CD14-positive monocyte (primary cell): ENCODE measurements around the gene DLGAP1. TPM values are rescaled to one million over a fixed set of nuclear protein-coding genes. Genes with fewer than 3 reads are reported as not detected.

Experiments
- DNase-seq, 3 donors: peaks; one replicate each; pipeline ENCODE4 v3.0.0-alpha.2; 2011 to 2022
- H2AFZ ChIP-seq: 2 replicates; pipeline ENCODE4 v1.6.0; 2012; ENCODE audit warnings: mild to moderate bottlenecking, low read depth, low read length, inconsistent platforms; ENCODE audit not compliant: insufficient read depth, poor library complexity, severe bottlenecking
- H3K27ac ChIP-seq, 2 donors: 1 replicate in 1 of 2; 2 replicates in 1 of 2; pipeline ENCODE4 v1.5.1; 2012 to 2013; ENCODE audit warnings: low read length in 2 of 2, control low read depth in 1 of 2, inconsistent platforms in 1 of 2, low read depth in 1 of 2, mild to moderate bottlenecking in 1 of 2
- H3K27me3 ChIP-seq, 2 donors: one replicate each; pipeline versions ENCODE4 v1.6.0 to v1.6.1; 2011 to 2013; ENCODE audit warnings: low read length in 2 of 2; ENCODE audit not compliant: control insufficient read depth in 2 of 2, insufficient read depth in 2 of 2
- H3K36me3 ChIP-seq, 2 donors: replicated peaks in 1 of 2; 1 replicate in 1 of 2; 2 replicates in 1 of 2; pipeline versions ENCODE4 v1.5.1 to v1.6.1; 2012 to 2013; ENCODE audit warnings: low read length in 2 of 2, control low read depth in 1 of 2, inconsistent platforms in 1 of 2, mild to moderate bottlenecking in 1 of 2; ENCODE audit not compliant: insufficient read depth in 2 of 2, control insufficient read depth in 1 of 2
- H3K4me1 ChIP-seq, 2 donors: 1 replicate in 1 of 2; 2 replicates in 1 of 2; pipeline versions ENCODE4 v1.5.1 to v1.6.1; 2012 to 2013; ENCODE audit warnings: low read length in 2 of 2, control low read depth in 1 of 2, inconsistent platforms in 1 of 2, mild to moderate bottlenecking in 1 of 2, moderate library complexity in 1 of 2; ENCODE audit not compliant: insufficient read depth in 2 of 2, control insufficient read depth in 1 of 2
- H3K4me2 ChIP-seq: replicated peaks from 2 replicates; pipeline ENCODE3; 2012; ENCODE audit warnings: low read length, moderate library complexity, mild to moderate bottlenecking; ENCODE audit not compliant: poor library complexity, severe bottlenecking; ENCODE audit errors: extremely low read depth
- H3K4me3 ChIP-seq, 3 experiments: fragments of 200-600 bp in 1 of 3; sonication (generic) in 1 of 3; replicated peaks in 1 of 3; 1 replicate in 2 of 3; 2 replicates in 1 of 3; pipeline ENCODE4 v1.5.1; 2011 to 2013; ENCODE audit warnings: low read length in 3 of 3, mild to moderate bottlenecking in 3 of 3, control low read depth in 2 of 3, low read depth in 2 of 3, inconsistent platforms in 1 of 3, moderate library complexity in 1 of 3
- H3K79me2 ChIP-seq: 2 replicates; pipeline ENCODE4 v1.6.0; 2012; ENCODE audit warnings: mild to moderate bottlenecking, control low read depth, inconsistent platforms, low read length, moderate library complexity; ENCODE audit not compliant: insufficient read depth
- H3K9ac ChIP-seq: 2 replicates; pipeline ENCODE4 v1.6.0; 2017; ENCODE audit warnings: low read length, mild to moderate bottlenecking; ENCODE audit not compliant: insufficient read depth, poor library complexity, severe bottlenecking
- H3K9me3 ChIP-seq, 2 donors: replicated peaks in 1 of 2; 1 replicate in 1 of 2; 2 replicates in 1 of 2; pipeline versions ENCODE4 v1.5.1 to v1.6.1; 2012 to 2013; ENCODE audit warnings: low read length in 2 of 2, control low read depth in 1 of 2; ENCODE audit not compliant: control insufficient read depth in 1 of 2, insufficient read depth in 1 of 2
- H4K20me1 ChIP-seq: 2 replicates; pipeline ENCODE4 v1.6.0; 2012; ENCODE audit warnings: mild to moderate bottlenecking, low read length, control low read depth, moderate library complexity; ENCODE audit not compliant: insufficient read depth
- H3K27ac Mint-ChIP-seq, 7 donors: one replicate each; pipeline ENCODE4 v1.8.0; 2020; ENCODE audit warnings: mild to moderate bottlenecking in 7 of 7, mixed read lengths in 7 of 7, moderate library complexity in 6 of 7, inconsistent platforms in 2 of 7
- H3K27me3 Mint-ChIP-seq, 3 donors: one replicate each; pipeline ENCODE4 v1.8.0; 2021 to 2022; ENCODE audit warnings: low read depth in 3 of 3, mild to moderate bottlenecking in 3 of 3, mixed read lengths in 3 of 3, moderate library complexity in 3 of 3, inconsistent platforms in 1 of 3
- H3K36me3 Mint-ChIP-seq, 2 donors: one replicate each; pipeline ENCODE4 v1.8.0; 2020; ENCODE audit warnings: mixed read lengths in 2 of 2, inconsistent platforms in 1 of 2, mild to moderate bottlenecking in 1 of 2
- H3K4me1 Mint-ChIP-seq: one replicate; pipeline ENCODE4 v1.8.0; 2020; ENCODE audit warnings: mild to moderate bottlenecking, mixed read lengths
- H3K4me3 Mint-ChIP-seq, 2 donors: one replicate each; pipeline ENCODE4 v1.8.0; 2020; ENCODE audit warnings: mild to moderate bottlenecking in 2 of 2, mixed read lengths in 2 of 2, moderate library complexity in 1 of 2
- H3K9me3 Mint-ChIP-seq, 7 donors: one replicate each; pipeline ENCODE4 v1.8.0; 2020 to 2022; ENCODE audit warnings: mixed read lengths in 7 of 7, mild to moderate bottlenecking in 6 of 7, moderate library complexity in 6 of 7, inconsistent platforms in 2 of 7
- CTCF ChIP-seq: fragments of 200-600 bp; IDR thresholded peaks from one replicate; pipeline ENCODE4 v1.8.0; 2022; ENCODE audit warnings: antibody characterized with exemption, mild to moderate bottlenecking
- WGBS: methylation state at CpG from one replicate; pipeline ENCODE4 v1.1.5; 2013; ENCODE audit warnings: missing lambda C conversion rate; ENCODE audit not compliant: insufficient coverage; 5-methylcytosine and 5-hydroxymethylcytosine counted together
- intact Hi-C, 2 donors: fragments of 100-400 bp; cut with micrococcal nuclease; formaldehyde crosslinking; loops; one replicate each; pipeline versions ENCODE4 v1.15.0 to v1.15.1; 2023
- polyA plus RNA-seq, 3 donors: library from polyadenylated mRNA; depleted of rRNA in 1 of 3; unstranded in 2 of 3; stranded (reverse) in 1 of 3; fragments of 300-500 nt in 2 of 3; fragments of >200 nt in 1 of 3; fragmentation: Illumina TruSeq in 2 of 3; gene quantifications; 1 replicate in 2 of 3; 2 replicates in 1 of 3; pipeline ENCODE4 v1.2.3, GENCODE V29; 2012 to 2021

Gene DLGAP1
- polyA plus RNA-seq, 3 donors = 0.09 to 0.42 TPM; not detected in 1

GRCh38 chr18:3458952-3459853 is 995.9 kb downstream of the DLGAP1 start:
- Mint-ChIP-seq H3K36me3 (peaks cover 45 to 53% of the 10 kb centered on the region in 2 donors), H3K4me3 (no peak overlapping the region), H3K27me3 (no peaks in the 10 kb centered on the region), H3K27ac (peak overlapping the region in 1 of 7 donors; percentile 33), H3K4me1 (peaks cover 13% of the 10 kb centered on the region), H3K9me3 (peaks cover 0 to 6% (median 6%) of the 10 kb centered on the region in 7 donors)
- H3K27me3 ChIP-seq = no peaks in the 10 kb centered on the region
- no peak for TF ChIP-seq CTCF
- no peaks in the 10 kb centered on the region for H3K9me3 ChIP-seq
- H4K20me1 ChIP-seq = peaks cover 30% of the 10 kb centered on the region
- no peak overlapping the region for H3K4me3 ChIP-seq
- no peak overlapping the region for H3K9ac ChIP-seq
- intact Hi-C loops = loop anchor here (10.0 kb wide), 4 partner anchors 174 to 804 kb away; partner anchors contain the start of genes EMILIN2 (in 1 of the 2) and SMCHD1 (in 1 of the 2)
- no peak overlapping the region for H3K4me2 ChIP-seq
- no peak overlapping the region for H2AFZ ChIP-seq
- H3K79me2 ChIP-seq = peaks cover 16% of the 10 kb centered on the region
- no CpG with 5 or more reads among the region's 5 CpGs for WGBS
- no peak overlapping the region for H3K27ac ChIP-seq
- peak in 1 of 3 donors; percentile 44 for DNase-seq
- peaks cover 34 to 46% of the 10 kb centered on the region in 2 donors for H3K36me3 ChIP-seq
- H3K4me1 ChIP-seq = peaks cover under 1 to 5% of the 10 kb centered on the region in 2 donors

DNA sequence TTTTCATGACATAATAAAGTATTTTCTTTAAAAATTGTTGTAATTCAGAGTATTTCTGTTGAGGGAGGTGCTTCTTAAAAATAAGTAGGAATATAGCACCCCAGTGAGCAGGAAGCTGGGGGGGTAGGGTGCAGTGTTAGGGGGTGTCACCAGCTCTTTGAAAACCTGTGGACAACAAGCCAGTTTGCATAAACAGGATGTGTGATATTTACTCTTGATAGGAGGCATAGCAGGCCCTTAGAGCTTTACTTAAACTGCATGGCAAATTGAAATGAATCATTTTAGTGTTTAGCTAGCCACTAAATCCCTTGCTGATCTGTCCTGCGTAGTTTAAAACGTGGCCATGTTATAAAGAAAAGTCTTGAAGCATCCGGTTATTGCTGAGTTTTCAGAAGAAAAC is 996.7 kb downstream of the DLGAP1 start:
- Histone ChIP-seq H3K27me3 (no peaks in the 10 kb centered on the region), H3K79me2 (peaks cover 20% of the 10 kb centered on the region), H2AFZ (no peak overlapping the region), H3K36me3 (peaks cover 34 to 46% of the 10 kb centered on the region in 2 donors), H3K27ac (no peak overlapping the region), H3K4me3 (no peak overlapping the region), H4K20me1 (peaks cover 30% of the 10 kb centered on the region), H3K4me2 (no peak overlapping the region), H3K9me3 (no peaks in the 10 kb centered on the region), H3K9ac (no peak overlapping the region), H3K4me1 (peaks cover 8 to 14% of the 10 kb centered on the region in 2 donors)
- intact Hi-C loops = loop anchor here (10.0 kb wide), 4 partner anchors 174 to 804 kb away; partner anchors contain the start of genes EMILIN2 (in 1 of the 2) and SMCHD1 (in 1 of the 2)
- H3K36me3 Mint-ChIP-seq = peaks cover 45 to 53% of the 10 kb centered on the region in 2 donors
- H3K9me3 Mint-ChIP-seq = peaks cover 0 to 6% (median 6%) of the 10 kb centered on the region in 7 donors
- no peak overlapping the region for H3K4me3 Mint-ChIP-seq
- H3K4me1 Mint-ChIP-seq = peaks cover 16% of the 10 kb centered on the region
- no peak for DNase-seq
- 89% methylated on average over 3 of the region's 3 CpGs for WGBS
- no peaks in the 10 kb centered on the region for H3K27me3 Mint-ChIP-seq
- TF ChIP-seq CTCF = no peak
- no peak overlapping the region for H3K27ac Mint-ChIP-seq
